GM18861 (cell line): Measurements from ENCODE around the gene DBH.
"Not testable (repeated sequence)": the region's sequence is repeated elsewhere in the genome, so short reads cannot be mapped to it uniquely, and the experiment has no call there.

ENCODE experiments used
- ATAC-seq: cut with Tn5 transposase; IDR thresholded peaks from one replicate; pipeline ENCODE4 v1.9.1; 2021; ENCODE audit not compliant: unreplicated experiment

DBH gene

GRCh38 chr9:133664173-133665050 lies 28.2 kb downstream of the DBH start:
- no peak for ATAC-seq

GRCh38 chr9:133665096-133665495 lies 28.9 kb downstream of the DBH start:
- no peak for ATAC-seq

GRCh38 chr9:133665535-133665934 lies 29.4 kb downstream of the DBH start:
- ATAC-seq = no peak

- no peak for ATAC-seq
Observed at GRCh38 chr9:133666387-133666786, 30.2 kb downstream of the DBH start.

GRCh38 chr9:133666845-133667244 lies 30.7 kb downstream of the DBH start:
- ATAC-seq = no peak

GRCh38 chr9:133667759-133668450 lies 31.7 kb downstream of the DBH start:
- ATAC-seq = no peak

- no peak for ATAC-seq
Observed at GRCh38 chr9:133669182-133669801, 33.1 kb downstream of the DBH start.

GRCh38 chr9:133670466-133670865 lies 34.3 kb downstream of the DBH start:
- no peak for ATAC-seq

- no peak for ATAC-seq
Observed at GRCh38 chr9:133671371-133671770, 35.2 kb downstream of the DBH start.

GRCh38 chr9:133672503-133673257 lies 36.5 kb downstream of the DBH start:
- ATAC-seq = no peak

- ATAC-seq = no peak
Observed at GRCh38 chr9:133673258-133673655, 37.1 kb downstream of the DBH start.

GRCh38 chr9:133674091-133674490 lies 37.9 kb downstream of the DBH start:
- ATAC-seq = no peak

GRCh38 chr9:133675796-133676195 lies 39.6 kb downstream of the DBH start:
- ATAC-seq = not testable (repeated sequence)

- no peak for ATAC-seq
Observed at GRCh38 chr9:133676450-133676849, 40.3 kb downstream of the DBH start.

GRCh38 chr9:133677126-133678010 lies 41.2 kb downstream of the DBH start:
- ATAC-seq = no peak

GRCh38 chr9:133679056-133679455 lies 42.9 kb downstream of the DBH start:
- no peak for ATAC-seq

- no peak for ATAC-seq
Observed at GRCh38 chr9:133679466-133680061, 43.4 kb downstream of the DBH start.

- no peak for ATAC-seq
Observed at GRCh38 chr9:133680250-133680975, 44.2 kb downstream of the DBH start.
